H7 (cell line): ENCODE data around the gene GLMP. TPM values are rescaled to one million over a fixed set of nuclear protein-coding genes. Genes with fewer than 3 reads are reported as not detected.

Source experiments
- DNase-seq: peaks from one replicate; pipeline ENCODE4 v3.0.0; 2012
- H3K27me3 ChIP-seq: 2 replicates; pipeline ENCODE4 v1.6.0; 2011; ENCODE audit warnings: mild to moderate bottlenecking, low read length; ENCODE audit not compliant: control insufficient read depth, insufficient read depth
- H3K36me3 ChIP-seq: replicated peaks from 2 replicates; pipeline ENCODE4 v1.5.1; 2011; ENCODE audit warnings: low read length; ENCODE audit not compliant: control insufficient read depth, insufficient read depth
- H3K4me3 ChIP-seq: 2 replicates; pipeline ENCODE4 v1.5.1; 2011; ENCODE audit warnings: low read depth, mild to moderate bottlenecking, control low read depth, low read length, moderate library complexity; ENCODE audit not compliant: insufficient read depth
- total RNA-seq: library from RNA; depleted of rRNA; stranded (reverse); fragments of >200 nt; shearing (Covaris generic); gene quantifications from 2 replicates; pipeline ENCODE4 v1.2.3, GENCODE V29; 2014

GLMP gene
- total RNA-seq, 1 experiment from 2014 or later: 120 TPM

DNA sequence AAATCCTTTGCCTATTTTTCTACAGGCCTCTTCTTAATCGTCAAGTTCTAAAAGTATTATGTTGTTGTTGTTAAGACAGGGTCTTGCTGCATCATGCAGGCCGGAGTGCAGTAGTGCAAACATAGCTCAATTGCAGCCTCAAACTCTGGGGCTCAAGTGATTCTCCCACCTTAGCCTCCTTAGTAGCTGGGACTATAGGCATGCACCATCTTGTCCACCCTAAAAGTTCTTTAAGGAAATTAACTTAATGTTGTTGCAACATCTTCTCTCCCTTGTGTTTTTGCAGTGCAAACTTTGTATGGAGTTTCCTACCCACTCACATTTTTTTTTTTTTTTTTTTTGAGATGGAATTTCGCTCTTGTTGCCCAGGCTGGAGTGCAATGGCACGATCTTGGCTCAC lies 7.8 kb upstream of the GLMP start:
- no peak overlapping the region for H3K4me3 ChIP-seq
- H3K36me3 ChIP-seq: peaks cover 8% of the 10 kb centered on the region
- no peaks in the 10 kb centered on the region for H3K27me3 ChIP-seq
- no peak for DNase-seq

DNA sequence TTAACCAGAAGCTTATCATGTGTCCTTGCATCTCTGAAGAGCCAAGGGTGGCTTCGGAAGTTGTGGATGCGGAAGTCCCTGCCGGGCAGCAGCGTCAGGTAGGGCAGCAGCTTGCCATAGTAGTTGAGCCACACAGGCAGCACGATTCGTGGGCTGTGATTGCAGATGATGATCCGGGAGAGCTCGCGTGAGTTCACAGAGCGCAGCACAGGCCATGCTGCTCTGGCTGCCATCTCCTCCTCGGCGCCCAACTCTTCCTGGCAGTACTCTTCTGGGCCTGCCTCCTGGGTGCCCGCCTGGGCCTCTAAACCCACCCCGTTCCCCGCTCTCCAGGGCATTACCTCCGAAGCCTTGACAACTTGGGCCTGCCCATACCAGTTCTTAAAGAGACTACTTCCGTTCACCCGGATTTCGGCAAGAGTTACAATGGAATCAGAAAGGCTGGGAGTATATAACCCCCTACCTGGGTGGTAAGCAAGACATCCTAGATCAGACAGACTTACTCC lies 3.4 kb upstream of the GLMP start, which contains the start of gene VHLL:
Gene VHLL, minus strand, starts transcription at position 456 of the 506 bp plus-strand sequence. Its CDS starts 118 bp downstream, at position 338.
- Histone ChIP-seq H3K27me3 (no peaks in the 10 kb centered on the region), H3K4me3 (no peak within 1 kb of the TSS), H3K36me3 (no peaks in the 10 kb centered on the region)
- no peak for DNase-seq

DNA sequence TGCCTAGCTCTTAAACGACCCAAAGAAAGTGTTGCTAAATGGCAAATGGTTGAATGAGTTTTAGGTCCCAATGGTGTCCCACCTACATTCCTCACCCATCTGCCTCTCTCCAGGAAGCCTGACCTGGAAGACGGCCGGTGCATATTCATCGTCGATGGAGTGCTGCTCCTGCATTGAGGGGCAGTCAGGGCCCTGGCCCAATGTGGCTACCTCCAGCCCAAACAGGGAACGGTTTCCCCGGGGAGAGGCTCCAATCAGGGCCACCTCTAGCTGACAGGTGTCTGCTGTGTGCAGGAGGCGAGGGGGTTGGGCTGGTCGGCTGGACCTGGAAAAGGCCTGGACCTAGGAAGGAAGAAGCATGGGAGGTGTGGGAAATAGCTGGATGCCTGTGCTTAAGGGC lies 1.6 kb downstream of the GLMP start:
- Histone ChIP-seq H3K36me3 (no peaks in the 10 kb centered on the region), H3K4me3 (no peak overlapping the region), H3K27me3 (no peaks in the 10 kb centered on the region)
- DNase-seq: no peak

DNA sequence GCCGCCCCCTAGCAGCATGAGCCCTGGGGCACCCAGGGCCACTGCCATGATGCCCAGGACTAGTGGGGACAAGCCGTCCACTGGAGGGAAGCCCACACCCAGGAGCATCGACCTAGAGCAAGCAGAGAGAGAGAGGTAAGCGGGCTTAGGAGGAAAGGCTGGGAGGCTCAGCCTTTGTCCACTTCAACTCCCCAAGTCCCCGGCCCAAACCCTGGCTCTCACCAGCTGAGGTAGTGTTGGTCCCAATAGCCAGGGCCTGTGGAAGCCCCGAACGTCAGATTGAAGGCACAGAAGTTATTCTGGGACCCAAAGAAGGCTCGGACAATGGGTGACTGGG lies 2.4 kb downstream of the GLMP start:
- Histone ChIP-seq H3K27me3 (no peaks in the 10 kb centered on the region), H3K36me3 (no peaks in the 10 kb centered on the region), H3K4me3 (no peak overlapping the region)
- no peak for DNase-seq

DNA sequence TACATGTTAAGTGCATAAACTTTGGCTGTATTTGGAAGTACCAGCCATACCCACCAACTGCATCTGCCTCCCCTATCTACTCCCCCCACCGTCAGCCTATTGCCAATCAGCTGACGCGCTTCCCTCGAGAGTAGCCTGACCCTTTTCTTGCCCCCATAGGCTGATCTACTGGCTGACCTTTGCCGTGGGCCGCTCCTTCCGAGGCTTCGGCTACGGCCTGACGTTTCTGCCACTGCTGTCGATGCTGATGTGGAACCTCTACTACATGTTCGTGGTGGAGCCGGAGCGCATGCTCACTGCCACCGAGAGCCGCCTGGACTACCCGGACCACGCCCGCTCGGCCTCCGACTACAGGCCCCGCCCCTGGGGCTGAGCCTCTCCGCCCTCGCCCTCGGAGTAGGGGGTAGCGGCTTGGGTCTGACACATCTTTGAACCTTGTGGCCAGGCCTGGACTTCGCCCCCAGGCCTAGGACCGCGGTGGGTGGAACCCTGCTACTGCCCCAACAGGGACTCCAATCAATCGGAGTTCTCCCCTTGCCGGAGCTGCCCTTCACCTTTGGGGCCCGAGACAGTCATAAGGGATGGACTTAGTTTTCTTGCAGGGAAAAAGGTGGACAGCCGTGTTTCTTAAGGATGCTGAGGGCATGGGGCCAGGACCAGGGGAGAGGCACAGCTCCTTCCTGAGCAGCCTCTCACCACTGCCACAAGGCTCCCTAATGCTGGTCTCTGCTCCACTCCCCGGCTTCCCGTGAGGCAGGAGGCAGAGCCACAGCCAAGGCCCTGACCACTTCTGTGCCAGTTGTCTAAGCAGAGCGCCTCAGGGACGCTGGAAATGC lies 4.0 kb downstream of the GLMP start:
- H3K4me3 ChIP-seq: peak overlapping the region; percentile 60
- DNase-seq: peak; percentile 99
- H3K36me3 ChIP-seq: no peaks in the 10 kb centered on the region
- H3K27me3 ChIP-seq: no peaks in the 10 kb centered on the region

DNA sequence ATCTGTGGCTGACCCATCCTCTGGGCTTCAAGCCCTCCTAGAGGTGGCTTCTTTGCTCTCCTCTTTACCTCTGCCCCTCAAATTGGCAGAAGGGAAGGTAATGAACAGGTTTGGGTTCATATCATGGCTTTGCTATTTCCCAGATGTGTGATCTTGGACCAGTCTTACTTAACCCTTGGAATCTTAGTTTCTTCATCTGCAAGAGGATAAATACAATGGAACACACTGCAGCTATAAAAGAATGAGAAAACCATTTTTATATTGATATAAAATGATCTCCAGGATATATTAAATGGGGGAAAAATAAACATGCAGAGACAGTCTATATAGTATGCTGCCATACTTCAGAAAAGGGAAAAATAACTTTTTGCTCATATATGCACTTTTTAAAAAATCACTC lies 5.6 kb downstream of the GLMP start:
- Histone ChIP-seq H3K36me3 (no peaks in the 10 kb centered on the region), H3K4me3 (no peak overlapping the region), H3K27me3 (no peaks in the 10 kb centered on the region)
- no peak for DNase-seq

DNA sequence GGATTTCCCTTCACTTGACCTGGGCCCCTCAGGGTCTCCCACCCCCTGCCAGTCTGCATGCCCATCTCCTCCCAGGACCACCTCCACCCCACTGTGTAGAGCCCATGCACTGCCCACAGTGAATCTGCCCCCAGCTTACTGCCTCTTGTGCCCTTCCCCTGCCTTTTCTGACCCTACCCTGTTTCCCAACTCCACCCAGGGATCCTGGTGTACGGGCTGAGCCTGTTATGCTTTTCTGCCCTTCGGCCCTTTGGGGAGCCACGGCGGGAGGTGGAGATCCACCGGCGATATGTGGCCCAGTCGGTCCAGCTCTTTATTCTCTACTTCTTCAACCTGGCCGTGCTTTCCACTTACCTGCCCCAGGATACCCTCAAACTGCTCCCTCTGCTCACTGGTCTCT lies 9.4 kb downstream of the GLMP start:
- Histone ChIP-seq H3K4me3 (no peak overlapping the region), H3K27me3 (no peaks in the 10 kb centered on the region), H3K36me3 (no peaks in the 10 kb centered on the region)
- no peak for DNase-seq

DNA sequence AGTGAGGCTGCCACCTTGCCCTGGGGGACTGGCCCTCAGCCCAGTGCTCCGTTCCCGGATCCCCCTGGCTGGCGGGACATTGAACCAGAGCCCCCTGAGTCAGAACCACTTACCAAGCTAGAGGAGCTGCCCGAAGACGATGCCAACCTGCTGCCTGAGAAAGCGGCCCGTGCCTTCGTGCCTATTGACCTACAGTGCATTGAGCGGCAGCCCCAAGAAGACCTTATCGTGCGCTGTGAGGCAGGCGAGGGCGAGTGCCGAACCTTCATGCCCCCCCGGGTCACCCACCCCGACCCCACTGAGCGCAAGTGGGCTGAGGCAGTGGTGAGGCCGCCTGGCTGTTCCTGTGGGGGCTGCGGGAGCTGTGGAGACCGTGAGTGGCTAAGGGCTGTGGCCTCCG lies 10.0 kb downstream of the GLMP start:
- H3K27me3 ChIP-seq: no peaks in the 10 kb centered on the region
- H3K4me3 ChIP-seq: no peak overlapping the region
- no peaks in the 10 kb centered on the region for H3K36me3 ChIP-seq
- DNase-seq: no peak

DNA sequence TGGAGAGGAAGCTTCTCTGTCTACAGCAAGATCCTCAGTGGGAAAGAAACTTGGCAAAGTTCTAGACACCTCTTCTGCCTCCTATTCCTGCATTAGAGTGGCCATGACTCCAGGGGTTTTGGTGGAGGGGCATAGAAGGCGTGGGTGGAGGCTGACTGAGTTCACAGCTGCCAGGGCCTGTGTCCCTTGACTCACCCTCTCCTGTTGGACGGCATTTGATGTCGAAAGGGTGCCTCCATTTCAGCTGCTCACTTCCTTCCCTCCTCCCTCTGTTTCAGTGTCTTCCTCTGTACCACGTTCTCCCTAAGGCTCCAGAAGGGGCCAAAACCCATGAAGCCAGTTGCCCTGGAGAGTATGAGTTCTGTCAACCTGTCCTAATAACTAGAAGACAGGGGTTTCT lies 10.7 kb downstream of the GLMP start:
- no peaks in the 10 kb centered on the region for H3K27me3 ChIP-seq
- H3K36me3 ChIP-seq: no peaks in the 10 kb centered on the region; the same call in 1 of the 2 replicates
- DNase-seq: no peak
- H3K4me3 ChIP-seq: no peak overlapping the region

DNA sequence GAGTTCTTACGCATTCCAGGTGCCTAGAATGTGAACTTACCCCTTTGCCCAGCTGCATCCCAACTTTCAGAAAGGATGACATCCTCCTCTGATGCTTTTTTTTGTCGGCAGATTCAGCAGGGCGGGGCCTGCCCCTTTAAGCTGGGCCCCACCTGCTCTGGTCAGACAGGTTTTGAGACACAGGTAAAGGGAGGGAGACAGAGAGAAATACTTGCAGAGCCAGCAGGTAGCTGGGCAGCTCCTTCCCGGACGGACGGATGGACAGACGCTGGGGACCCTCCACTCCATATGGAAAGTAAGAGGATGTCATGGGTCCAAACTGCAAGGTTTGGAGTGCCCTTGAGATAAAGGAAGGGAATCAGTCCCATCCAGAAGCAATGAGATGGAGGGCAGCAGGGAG lies 11.4 kb downstream of the GLMP start, which contains the start of gene TMEM79:
Gene TMEM79, plus strand, starts transcription at position 214 of the 400 bp plus-strand sequence. CDS start 902 bp downstream, outside the sequence.
- H3K27me3 ChIP-seq: no peaks in the 10 kb centered on the region
- H3K36me3 ChIP-seq: no peaks in the 10 kb centered on the region; the same call in none of the 2 replicates
- H3K4me3 ChIP-seq: peak within 1 kb of the TSS; percentile 96
- no peak for DNase-seq

DNA sequence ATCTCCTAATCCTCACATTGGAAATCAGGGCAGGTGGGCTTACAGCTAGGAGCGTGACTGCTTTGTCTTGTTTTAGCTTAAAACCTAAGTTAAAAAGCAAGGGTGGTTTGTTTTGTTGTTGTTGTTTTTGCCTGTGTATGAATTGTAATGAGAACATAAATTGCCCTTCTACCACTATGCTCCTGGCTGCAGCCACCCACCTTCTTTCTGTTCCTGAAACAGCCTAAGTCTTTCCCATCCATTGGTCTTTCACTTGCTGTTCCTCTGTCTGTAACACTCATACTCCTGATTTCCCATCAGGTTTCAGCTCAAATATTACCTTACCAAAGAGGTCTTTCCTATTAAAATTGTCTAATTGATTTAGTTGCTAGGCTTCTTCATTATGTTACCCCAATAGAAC lies 12.0 kb downstream of the GLMP start:
- Histone ChIP-seq H3K36me3 (peaks cover 5% of the 10 kb centered on the region), H3K4me3 (no peak overlapping the region; the same call in 1 of the 2 replicates), H3K27me3 (no peaks in the 10 kb centered on the region)
- no peak for DNase-seq

DNA sequence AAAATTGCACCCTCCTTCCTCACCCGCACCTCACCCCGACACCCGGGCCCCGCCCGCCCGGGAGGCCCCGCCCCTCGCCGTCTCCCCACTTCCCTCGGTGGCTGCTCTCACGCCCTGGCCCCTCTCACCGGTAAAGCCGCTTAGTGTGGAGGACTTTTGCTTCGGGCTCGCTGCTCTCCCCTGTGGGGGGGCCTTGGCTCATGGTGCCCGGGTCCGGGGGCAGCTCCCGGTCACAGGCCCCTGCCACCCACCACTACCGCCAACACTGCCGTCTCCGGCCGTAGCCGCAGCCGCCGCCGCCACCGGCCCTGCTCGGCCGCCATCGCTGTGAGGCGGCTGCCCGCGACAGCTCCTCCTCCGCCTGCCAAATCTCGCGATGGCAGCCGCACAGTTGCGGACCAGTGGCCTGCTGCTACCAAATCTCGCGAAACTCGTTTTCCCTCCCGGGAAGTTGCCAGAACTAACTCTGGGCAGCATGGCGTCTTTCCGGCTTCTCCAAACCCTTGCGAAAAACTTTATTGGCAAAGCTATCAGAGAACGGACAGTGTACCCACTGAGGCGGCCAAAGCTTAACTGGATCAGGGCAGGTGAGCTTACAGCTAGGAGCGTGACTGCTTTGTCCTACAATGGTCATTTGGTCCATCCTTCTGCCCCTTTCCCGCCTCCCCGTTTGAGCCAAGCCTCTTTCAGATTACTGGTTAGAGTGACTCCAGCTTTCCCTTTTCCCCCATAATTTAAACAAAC lies 12.8 kb downstream of the GLMP start, which contains the start of gene SMG5:
Gene SMG5, minus strand, starts transcription at position 347 of the 744 bp plus-strand sequence. Its CDS starts 145 bp downstream, at position 202.
- peak; percentile 96 for DNase-seq
- Histone ChIP-seq H3K36me3 (peaks cover 14% of the 10 kb centered on the region), H3K4me3 (peak within 1 kb of the TSS; percentile 96), H3K27me3 (no peaks in the 10 kb centered on the region)

DNA sequence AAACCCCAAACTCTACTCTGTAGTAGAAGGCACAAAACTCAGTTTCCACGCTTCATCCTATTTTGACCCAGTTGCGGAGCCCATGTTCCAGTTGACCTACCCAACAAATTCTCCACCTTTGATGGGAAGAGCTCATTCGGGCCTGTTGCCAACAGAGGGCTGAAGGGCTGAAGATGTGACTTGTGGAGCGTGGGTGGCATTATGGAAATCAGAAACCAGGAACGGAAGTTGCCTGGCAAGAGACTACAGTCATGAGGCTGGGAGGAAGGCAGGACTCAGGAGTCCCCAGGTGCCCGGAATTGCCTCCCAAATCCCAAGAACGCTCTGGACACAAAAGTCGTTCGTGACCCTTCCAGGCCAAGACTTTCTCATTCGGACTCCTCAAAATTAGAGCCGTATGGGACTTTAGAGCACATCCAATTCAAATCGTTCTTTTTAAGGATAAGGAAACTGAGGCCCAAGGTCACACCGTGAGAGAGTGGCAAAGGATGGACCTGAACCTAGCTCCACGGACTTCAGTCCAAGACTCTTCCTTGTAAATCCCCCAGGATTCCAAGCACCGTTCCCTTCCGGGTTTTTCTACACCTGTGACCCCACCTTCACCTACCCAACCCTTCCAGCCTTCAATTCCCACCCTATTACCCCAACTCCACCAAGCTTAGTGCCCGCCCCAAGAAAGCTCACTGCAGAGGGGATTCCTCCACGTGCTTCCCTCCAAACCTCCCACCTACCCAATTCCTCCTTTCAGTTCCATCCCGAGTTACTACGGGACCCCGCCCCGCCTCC lies 13.6 kb downstream of the GLMP start:
- Histone ChIP-seq H3K4me3 (peak overlapping the region; percentile 96), H3K36me3 (peaks cover 18% of the 10 kb centered on the region), H3K27me3 (no peaks in the 10 kb centered on the region)
- DNase-seq: peak; percentile 44

DNA sequence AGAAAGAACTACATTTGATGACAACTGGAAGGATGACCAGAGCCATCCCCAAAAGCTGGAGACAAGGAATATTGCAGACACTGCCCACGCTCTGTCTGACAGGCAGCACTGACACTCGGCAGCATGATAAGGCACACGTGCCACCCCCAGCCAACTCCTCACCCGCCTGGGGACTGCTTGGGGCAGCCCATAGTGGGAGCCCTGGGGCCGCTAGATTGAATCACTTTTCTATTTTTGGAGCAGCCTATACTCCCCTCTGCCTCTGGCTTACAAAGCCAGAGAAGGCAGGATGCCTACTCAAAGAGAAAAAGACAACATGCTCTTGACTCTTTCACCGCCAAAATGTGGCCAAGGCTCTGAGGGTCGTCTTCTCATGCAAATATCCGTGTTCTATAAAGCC lies 14.2 kb downstream of the GLMP start:
- DNase-seq: peak; percentile 17
- Histone ChIP-seq H3K36me3 (peaks cover 22% of the 10 kb centered on the region), H3K4me3 (peak overlapping the region; percentile 96), H3K27me3 (no peaks in the 10 kb centered on the region)
